GM13977 (cell line): ENCODE measurements around the gene FZD8.

Source experiments
- DNase-seq: peaks from one replicate; pipeline ENCODE4 v3.0.0; 2012; ENCODE audit warnings: low spot score
- in situ Hi-C: fragments of 300-500 bp; cut with MboI; formaldehyde crosslinking; loops from one replicate; pipeline ENCODE4 v1.12.0; 2022; ENCODE audit warnings: low sequenced_read_pairs, low pct_unique_long_range_greater_than_20kb, mixed read lengths, inconsistent platforms; ENCODE audit not compliant: unreplicated experiment
- TF ChIP-seq, protein P1 (sequence below): IDR thresholded peaks from 2 replicates; pipeline ENCODE4 v1.5.1; 2012; ENCODE audit warnings: mild to moderate bottlenecking, control low read depth; ENCODE audit not compliant: insufficient read depth; ENCODE audit errors: extremely low read depth, missing control alignments

Gene FZD8

DNA sequence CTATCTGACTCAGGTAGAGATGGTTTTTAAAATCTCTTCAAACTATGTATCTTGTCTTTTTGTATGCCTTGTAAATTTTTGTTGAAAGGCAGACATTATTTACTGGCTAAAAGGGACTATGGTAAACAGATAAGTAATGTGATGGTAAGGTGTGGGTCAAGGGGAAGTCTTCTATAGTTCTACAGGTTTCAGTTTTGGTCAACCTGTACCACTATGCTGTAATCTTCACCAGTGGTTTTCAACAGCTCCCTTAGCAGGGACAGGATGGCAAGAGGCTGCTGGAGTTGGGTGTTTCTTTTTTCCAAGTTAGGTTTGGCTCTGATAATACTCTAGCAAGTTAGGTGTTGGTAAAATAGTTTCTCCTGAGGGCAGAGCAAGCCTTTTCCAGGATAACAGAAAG, 32.7 kb upstream of the FZD8 start:
- in situ Hi-C loops, result no loop called here
- TF ChIP-seq, protein P1, sequence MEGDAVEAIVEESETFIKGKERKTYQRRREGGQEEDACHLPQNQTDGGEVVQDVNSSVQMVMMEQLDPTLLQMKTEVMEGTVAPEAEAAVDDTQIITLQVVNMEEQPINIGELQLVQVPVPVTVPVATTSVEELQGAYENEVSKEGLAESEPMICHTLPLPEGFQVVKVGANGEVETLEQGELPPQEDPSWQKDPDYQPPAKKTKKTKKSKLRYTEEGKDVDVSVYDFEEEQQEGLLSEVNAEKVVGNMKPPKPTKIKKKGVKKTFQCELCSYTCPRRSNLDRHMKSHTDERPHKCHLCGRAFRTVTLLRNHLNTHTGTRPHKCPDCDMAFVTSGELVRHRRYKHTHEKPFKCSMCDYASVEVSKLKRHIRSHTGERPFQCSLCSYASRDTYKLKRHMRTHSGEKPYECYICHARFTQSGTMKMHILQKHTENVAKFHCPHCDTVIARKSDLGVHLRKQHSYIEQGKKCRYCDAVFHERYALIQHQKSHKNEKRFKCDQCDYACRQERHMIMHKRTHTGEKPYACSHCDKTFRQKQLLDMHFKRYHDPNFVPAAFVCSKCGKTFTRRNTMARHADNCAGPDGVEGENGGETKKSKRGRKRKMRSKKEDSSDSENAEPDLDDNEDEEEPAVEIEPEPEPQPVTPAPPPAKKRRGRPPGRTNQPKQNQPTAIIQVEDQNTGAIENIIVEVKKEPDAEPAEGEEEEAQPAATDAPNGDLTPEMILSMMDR, result no peak
- no peak for DNase-seq

DNA sequence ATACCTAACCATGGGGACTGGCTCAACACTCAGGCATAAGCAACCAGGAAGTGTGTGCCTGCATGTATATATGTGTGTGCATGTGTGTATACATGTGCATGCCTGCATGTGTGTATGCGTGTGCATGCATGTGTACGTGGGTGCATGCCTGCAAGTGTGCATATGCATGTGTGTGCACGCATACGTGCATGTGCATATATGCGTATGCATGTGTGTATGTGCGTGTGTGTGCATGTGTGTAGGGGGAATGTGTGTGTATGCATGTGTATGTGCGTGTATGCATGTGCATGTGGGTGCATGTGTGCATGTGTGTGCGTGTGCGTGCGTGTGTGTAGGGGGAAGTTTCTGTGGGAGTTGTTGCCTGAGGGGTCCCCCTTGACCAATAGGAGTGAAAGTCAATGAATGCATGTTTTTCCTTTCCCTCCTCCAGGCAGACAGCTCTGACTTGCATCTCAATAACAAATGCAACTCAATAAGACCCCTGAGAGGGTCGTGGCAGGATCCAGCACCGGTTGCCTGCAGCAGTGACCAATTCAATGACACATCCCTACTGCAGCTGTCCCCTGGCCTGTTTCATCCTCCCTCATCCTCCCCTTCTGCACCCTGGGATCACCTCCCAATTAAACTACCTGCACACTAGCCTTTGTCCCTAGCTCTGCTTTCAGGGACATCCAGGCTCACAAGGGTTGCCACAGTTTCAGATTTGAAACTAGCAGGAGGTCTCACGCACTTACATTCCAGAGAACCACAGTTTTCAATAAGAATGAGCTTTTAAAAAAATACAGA, 27.0 kb upstream of the FZD8 start:
- in situ Hi-C loops, result no loop called here
- TF ChIP-seq, protein P1, result no peak
- DNase-seq, result no peak

DNA sequence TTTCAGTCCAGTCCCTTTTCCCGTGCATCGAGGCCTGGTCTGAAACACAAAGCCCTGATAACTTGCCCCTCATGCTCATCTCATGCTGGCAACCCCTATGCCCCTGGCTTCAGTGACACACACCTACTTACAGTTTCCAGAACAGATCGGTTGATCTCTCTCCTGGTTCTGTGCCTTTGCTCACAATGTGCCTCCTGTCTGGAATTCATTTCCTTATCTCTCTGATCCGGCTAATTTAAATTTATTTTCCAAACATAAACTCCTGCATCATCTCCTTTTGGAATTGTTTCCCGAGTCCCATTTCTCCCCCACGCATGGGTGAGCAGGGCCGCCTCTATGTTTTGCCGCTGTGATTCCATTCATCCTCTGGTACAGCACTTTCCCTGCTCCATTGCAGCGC, 25.9 kb upstream of the FZD8 start:
- TF ChIP-seq, protein P1, result no peak
- in situ Hi-C loops, result no loop called here
- DNase-seq, result no peak

DNA sequence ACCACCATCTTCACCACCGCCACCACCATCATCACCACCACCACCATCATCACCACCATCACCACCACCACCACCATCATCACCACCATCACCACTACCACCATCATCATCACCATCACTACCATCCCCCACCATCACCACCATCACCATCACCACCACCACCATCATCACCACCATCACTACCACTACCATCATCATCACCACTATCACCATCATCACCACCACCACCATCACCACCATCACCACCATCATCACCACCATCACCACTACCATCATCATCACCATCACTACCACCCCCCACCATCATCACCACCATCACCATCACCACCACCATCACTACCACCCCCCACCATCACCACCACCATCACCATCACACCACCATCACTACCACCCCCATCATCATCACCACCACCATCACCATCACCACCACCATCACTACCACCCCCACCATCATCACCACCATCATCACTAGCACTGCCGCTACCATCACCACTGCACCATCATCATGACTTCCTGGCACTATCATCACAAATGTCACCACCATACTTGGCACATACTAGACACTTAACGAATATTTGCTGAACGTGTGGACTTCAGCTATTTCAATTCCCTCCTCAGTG, 25.3 kb upstream of the FZD8 start:
- TF ChIP-seq, protein P1, result no peak
- in situ Hi-C loops, result no loop called here
- DNase-seq, result no peak

DNA sequence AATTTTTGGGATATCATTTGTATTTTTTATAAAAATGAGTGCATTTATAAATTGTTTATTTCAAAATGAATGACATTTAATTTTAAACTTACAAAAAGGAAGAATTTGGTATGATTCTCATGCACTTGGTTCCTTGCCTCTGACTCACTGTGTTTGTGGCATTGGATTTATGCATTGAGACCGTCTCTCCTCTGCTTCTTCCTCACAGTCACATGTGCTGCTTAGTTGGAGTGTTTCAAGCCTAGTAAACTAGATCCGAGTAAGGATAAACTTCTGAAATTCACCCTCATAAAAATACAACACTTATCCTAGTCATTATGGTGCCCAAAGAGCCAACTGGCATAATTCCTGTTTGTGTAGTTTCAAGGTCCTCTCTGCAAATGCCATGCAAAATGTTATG, 19.1 kb upstream of the FZD8 start:
- TF ChIP-seq, protein P1, result no peak
- no peak for DNase-seq
- in situ Hi-C loops, result no loop called here

DNA sequence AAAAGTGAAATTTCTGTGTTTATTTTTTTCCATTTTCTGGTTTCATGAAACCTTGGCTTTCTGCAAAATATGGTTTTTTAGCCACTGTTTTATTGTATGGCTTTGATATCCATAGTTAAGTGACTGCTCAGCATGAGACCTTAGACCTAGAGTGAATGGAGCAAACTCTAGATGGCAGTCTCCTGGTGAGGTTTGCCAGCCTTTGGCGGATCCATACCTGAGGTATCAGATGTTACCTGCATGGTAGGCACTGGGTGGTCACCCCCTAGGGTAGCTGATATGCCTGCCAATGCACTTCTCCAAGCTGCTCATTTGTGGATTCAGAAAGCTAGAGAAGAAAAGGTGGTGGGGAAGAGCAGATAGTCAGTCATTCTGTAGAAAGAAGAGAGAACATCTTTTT, 17.4 kb upstream of the FZD8 start:
- in situ Hi-C loops, result no loop called here
- TF ChIP-seq, protein P1, result no peak
- DNase-seq, result no peak

DNA sequence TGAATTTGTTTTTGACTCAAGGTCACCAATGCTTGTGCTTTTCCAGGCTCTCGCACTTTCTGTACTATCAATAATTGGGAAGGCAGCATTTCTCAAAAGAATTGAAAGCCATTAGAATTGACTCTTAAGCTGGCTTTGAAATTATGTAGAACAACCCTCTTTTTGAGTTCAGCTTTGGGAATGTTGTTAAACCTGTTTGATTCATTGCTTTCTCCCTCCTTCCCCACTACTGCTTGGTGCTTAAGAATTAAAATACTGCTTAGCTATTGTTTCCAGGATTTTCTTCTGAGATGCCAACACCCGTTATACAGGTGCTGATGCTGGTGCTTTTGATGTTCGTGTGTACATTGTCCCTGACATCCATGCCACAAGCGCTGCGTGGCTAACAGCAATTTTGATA, 15.5 kb upstream of the FZD8 start:
- TF ChIP-seq, protein P1, result no peak
- no peak for DNase-seq
- in situ Hi-C loops, result no loop called here
